GM15510 (cell line): ENCODE data around the gene PHLDB3.

Experiments used
- POLR2A ChIP-seq: IDR thresholded peaks from 3 replicates; pipeline ENCODE4 v1.6.1; 2011; ENCODE audit warnings: borderline replicate concordance; ENCODE audit not compliant: insufficient read length; ENCODE audit errors: extremely low read depth

Gene PHLDB3

GRCh38 chr19:43446746-43447489 is 57.6 kb downstream of the PHLDB3 start:
- TF ChIP-seq POLR2A = no peak

GRCh38 chr19:43445426-43445825 is 59.1 kb downstream of the PHLDB3 start:
- no peak for TF ChIP-seq POLR2A

GRCh38 chr19:43444531-43445287 is 59.8 kb downstream of the PHLDB3 start:
- no peak for TF ChIP-seq POLR2A

GRCh38 chr19:43441716-43442115 is 62.8 kb downstream of the PHLDB3 start:
- no peak for TF ChIP-seq POLR2A

- TF ChIP-seq POLR2A = no peak
Observed at GRCh38 chr19:43439709-43440063, 64.9 kb downstream of the PHLDB3 start.

- no peak for TF ChIP-seq POLR2A
Observed at GRCh38 chr19:43439032-43439708, 65.4 kb downstream of the PHLDB3 start.

- TF ChIP-seq POLR2A = no peak
Observed at GRCh38 chr19:43438291-43439031, 66.1 kb downstream of the PHLDB3 start.

GRCh38 chr19:43437712-43438111 is 66.8 kb downstream of the PHLDB3 start:
- TF ChIP-seq POLR2A = no peak

- TF ChIP-seq POLR2A = no peak
Observed at GRCh38 chr19:43435775-43436174, 68.8 kb downstream of the PHLDB3 start.

- TF ChIP-seq POLR2A = no peak
Observed at GRCh38 chr19:43433689-43434088, 70.9 kb downstream of the PHLDB3 start.

GRCh38 chr19:43433358-43433673 is 71.2 kb downstream of the PHLDB3 start:
- no peak for TF ChIP-seq POLR2A

GRCh38 chr19:43430976-43431375 is 73.6 kb downstream of the PHLDB3 start:
- no peak for TF ChIP-seq POLR2A

- no peak for TF ChIP-seq POLR2A
Observed at GRCh38 chr19:43430142-43430710, 74.3 kb downstream of the PHLDB3 start.

- no peak for TF ChIP-seq POLR2A
Observed at GRCh38 chr19:43429395-43429794, 75.2 kb downstream of the PHLDB3 start.

- TF ChIP-seq POLR2A = no peak
Observed at GRCh38 chr19:43425567-43426392, 78.8 kb downstream of the PHLDB3 start.
